Peyer's patch (tissue), 4 donors: ENCODE data around the gene CHST7. TPM values are rescaled to one million over a fixed set of nuclear protein-coding genes. Genes with fewer than 3 reads are reported as not detected.

ENCODE experiments used
- DNase-seq, 3 donors: peaks; one replicate each; pipeline ENCODE4 v3.0.0-alpha.2; 2017 to 2019
- H3K27ac ChIP-seq, 4 donors: fragments of 200-600 bp; sonication (generic); one replicate each; pipeline ENCODE4 v1.5.1; 2016 to 2019
- H3K27me3 ChIP-seq, 2 donors: fragments of 200-600 bp; sonication (generic); one replicate each; pipeline ENCODE4 v1.5.1; 2019
- H3K36me3 ChIP-seq, 3 donors: fragments of 200-600 bp; sonication (generic); one replicate each; pipeline ENCODE4 v1.5.1; 2016 to 2019
- H3K4me1 ChIP-seq, 4 donors: fragments of 200-600 bp; sonication (generic); one replicate each; pipeline ENCODE4 v1.5.1; 2016 to 2019
- H3K4me3 ChIP-seq, 4 donors: fragments of 200-600 bp; sonication (generic); 1 replicate in 3 of 4; 2 replicates in 1 of 4; pipeline ENCODE4 v1.5.1; 2016 to 2019; ENCODE audit warnings: mild to moderate bottlenecking in 1 of 4
- H3K9me3 ChIP-seq, 4 donors: fragments of 200-600 bp; sonication (generic); one replicate each; pipeline ENCODE4 v1.5.1; 2016 to 2019; ENCODE audit warnings: mild to moderate bottlenecking in 1 of 4
- POLR2A ChIP-seq, 2 donors: fragments of 450-650 bp; IDR thresholded peaks; one replicate each; pipeline ENCODE4 v1.5.1; 2017; ENCODE audit warnings: antibody characterized with exemption in 2 of 2, mild to moderate bottlenecking in 2 of 2, moderate library complexity in 2 of 2
- total RNA-seq, 4 donors: library from RNA; depleted of rRNA; stranded (reverse); fragments of >200 nt; gene quantifications; one replicate each; pipeline ENCODE4 v1.1.0, GENCODE V29; 2016
- TF ChIP-seq, protein P1 (sequence below), 6 experiments: fragments of 450-650 bp in 4 of 6; fragments of 200-600 bp in 2 of 6; sonication (generic) in 1 of 6; IDR thresholded peaks; one replicate each; pipeline ENCODE4 v1.5.1; 2017 to 2019; ENCODE audit warnings: antibody characterized with exemption in 6 of 6, mild to moderate bottlenecking in 3 of 6, moderate library complexity in 1 of 6

CHST7 gene
- total RNA-seq, 4 donors from 2014 or later = 1.7 to 10.7 (median 4.2) TPM

DNA sequence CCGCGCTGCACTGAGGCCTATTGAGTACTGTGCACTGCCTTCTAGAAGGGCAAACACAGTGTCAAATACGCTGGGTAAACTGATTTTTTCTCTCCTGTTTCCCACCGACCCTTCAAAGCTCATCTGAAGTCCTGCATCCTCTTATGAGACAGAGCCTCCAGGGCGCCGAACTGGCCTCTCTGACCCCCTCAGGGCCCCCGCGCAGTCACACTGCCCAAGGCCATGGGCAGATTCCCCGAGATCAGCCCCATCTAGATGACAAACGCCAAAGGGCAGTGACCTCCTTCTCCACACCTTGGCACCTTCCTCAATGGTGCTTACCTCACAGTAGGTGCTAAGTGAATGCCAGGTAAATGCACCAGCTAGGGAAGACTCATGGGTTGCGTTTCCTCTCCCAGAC lies 34.4 kb downstream of the CHST7 start:
- DNase-seq = no peak
- TF ChIP-seq POLR2A (IDR thresholded peaks at IDR 0.05) = no peak
- TF ChIP-seq, protein P1, sequence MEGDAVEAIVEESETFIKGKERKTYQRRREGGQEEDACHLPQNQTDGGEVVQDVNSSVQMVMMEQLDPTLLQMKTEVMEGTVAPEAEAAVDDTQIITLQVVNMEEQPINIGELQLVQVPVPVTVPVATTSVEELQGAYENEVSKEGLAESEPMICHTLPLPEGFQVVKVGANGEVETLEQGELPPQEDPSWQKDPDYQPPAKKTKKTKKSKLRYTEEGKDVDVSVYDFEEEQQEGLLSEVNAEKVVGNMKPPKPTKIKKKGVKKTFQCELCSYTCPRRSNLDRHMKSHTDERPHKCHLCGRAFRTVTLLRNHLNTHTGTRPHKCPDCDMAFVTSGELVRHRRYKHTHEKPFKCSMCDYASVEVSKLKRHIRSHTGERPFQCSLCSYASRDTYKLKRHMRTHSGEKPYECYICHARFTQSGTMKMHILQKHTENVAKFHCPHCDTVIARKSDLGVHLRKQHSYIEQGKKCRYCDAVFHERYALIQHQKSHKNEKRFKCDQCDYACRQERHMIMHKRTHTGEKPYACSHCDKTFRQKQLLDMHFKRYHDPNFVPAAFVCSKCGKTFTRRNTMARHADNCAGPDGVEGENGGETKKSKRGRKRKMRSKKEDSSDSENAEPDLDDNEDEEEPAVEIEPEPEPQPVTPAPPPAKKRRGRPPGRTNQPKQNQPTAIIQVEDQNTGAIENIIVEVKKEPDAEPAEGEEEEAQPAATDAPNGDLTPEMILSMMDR (IDR thresholded peaks at IDR 0.05) = no peak
- no peaks in the 10 kb centered on the region for H3K9me3 ChIP-seq
- H3K27me3 ChIP-seq = no peaks in the 10 kb centered on the region
- no peak overlapping the region for H3K27ac ChIP-seq
- H3K4me1 ChIP-seq = no peaks in the 10 kb centered on the region
- no peaks in the 10 kb centered on the region for H3K36me3 ChIP-seq
- no peak overlapping the region for H3K4me3 ChIP-seq

- no peaks in the 10 kb centered on the region for H3K27me3 ChIP-seq
- TF ChIP-seq, protein P1 (IDR thresholded peaks at IDR 0.05) = no peak
- TF ChIP-seq POLR2A (IDR thresholded peaks at IDR 0.05) = no peak
- no peaks in the 10 kb centered on the region for H3K36me3 ChIP-seq
- no peak overlapping the region for H3K4me3 ChIP-seq
- H3K27ac ChIP-seq = no peak overlapping the region
- H3K9me3 ChIP-seq = no peaks in the 10 kb centered on the region
- H3K4me1 ChIP-seq = no peaks in the 10 kb centered on the region
- DNase-seq = no peak
These were observed 36.6 kb downstream of the CHST7 start for GRCh38 chrX:46610070-46610658.

- no peaks in the 10 kb centered on the region for H3K4me1 ChIP-seq
- no peaks in the 10 kb centered on the region for H3K9me3 ChIP-seq
- DNase-seq = no peak
- no peak overlapping the region for H3K4me3 ChIP-seq
- no peaks in the 10 kb centered on the region for H3K36me3 ChIP-seq
- no peaks in the 10 kb centered on the region for H3K27me3 ChIP-seq
- TF ChIP-seq, protein P1 (IDR thresholded peaks at IDR 0.05) = no peak
- TF ChIP-seq POLR2A (IDR thresholded peaks at IDR 0.05) = no peak
- H3K27ac ChIP-seq = no peak overlapping the region
These were observed 38.2 kb downstream of the CHST7 start for GRCh38 chrX:46611658-46612362.

- H3K4me1 ChIP-seq = no peaks in the 10 kb centered on the region
- H3K36me3 ChIP-seq = no peaks in the 10 kb centered on the region
- no peak overlapping the region for H3K27ac ChIP-seq
- no peak for TF ChIP-seq POLR2A (IDR thresholded peaks at IDR 0.05)
- TF ChIP-seq, protein P1 (IDR thresholded peaks at IDR 0.05) = no peak
- H3K27me3 ChIP-seq = no peaks in the 10 kb centered on the region
- no peak for DNase-seq
- H3K4me3 ChIP-seq = no peak overlapping the region
- H3K9me3 ChIP-seq = no peaks in the 10 kb centered on the region
These were observed 44.3 kb downstream of the CHST7 start for GRCh38 chrX:46617906-46618305.

GRCh38 chrX:46618947-46619346 lies 45.4 kb downstream of the CHST7 start:
- no peaks in the 10 kb centered on the region for H3K36me3 ChIP-seq
- H3K4me3 ChIP-seq = no peak overlapping the region
- no peaks in the 10 kb centered on the region for H3K9me3 ChIP-seq
- H3K4me1 ChIP-seq = no peaks in the 10 kb centered on the region
- H3K27me3 ChIP-seq = no peaks in the 10 kb centered on the region
- DNase-seq = no peak
- H3K27ac ChIP-seq = no peak overlapping the region
- no peak for TF ChIP-seq POLR2A (IDR thresholded peaks at IDR 0.05)
- TF ChIP-seq, protein P1 (IDR thresholded peaks at IDR 0.05) = no peak
